Keratinocyte (primary cell): ENCODE results near the gene SH2B2.

Experiments
- CTCF ChIP-seq, 3 experiments: IDR thresholded peaks in 1 of 3; conservative IDR thresholded peaks in 1 of 3; optimal IDR thresholded peaks in 1 of 3; 2 replicates in 2 of 3; 3 replicates in 1 of 3; pipeline versions ENCODE3 to v1.5.1; 2011; ENCODE audit warnings: low read length in 3 of 3, mild to moderate bottlenecking in 3 of 3, moderate library complexity in 2 of 3, control low read depth in 1 of 3, inconsistent platforms in 1 of 3; ENCODE audit not compliant: insufficient read depth in 2 of 3; ENCODE audit errors: extremely low read depth in 1 of 3
- EZH2 ChIP-seq: IDR thresholded peaks from one replicate; pipeline ENCODE4 v1.6.1; 2012; ENCODE audit warnings: inconsistent platforms, mild to moderate bottlenecking, low read length, moderate library complexity

GRCh38 chr7:102302025-102302424, 15.4 kb downstream of the SH2B2 start:
- no peak for TF ChIP-seq CTCF (optimal IDR thresholded peaks at IDR 0.05 in 1 of 3, IDR thresholded peaks at IDR 0.05 in 1 of 3, conservative IDR thresholded peaks at IDR 0.05 in 1 of 3; ENCODE audit: extremely low read depth in 1 of 3, insufficient read depth in 2 of 3, low read length in 3 of 3)
- TF ChIP-seq EZH2 = no peak
